ENCODE results near the gene MTNR1A. TPM values are rescaled to one million over a fixed set of nuclear protein-coding genes. Genes with fewer than 3 reads are reported as not detected.

Gene MTNR1A
- total RNA-seq (not detected in 2 replicates), polyA plus RNA-seq (not detected in 2 replicates), polyA minus RNA-seq (not detected in 2 replicates), Bru-seq, nascent RNA (not detected), BruChase-seq, experiment 1, labeled RNA remaining after a 6-hour chase (not detected), BruChase-seq, experiment 2, labeled RNA remaining after a 2-hour chase (not detected)
- not detected in 2 replicates for polyA plus RNA-seq (2011; cell fraction: cytosol; rRNA removed)
- polyA plus RNA-seq (2011; cell fraction: nucleus; rRNA removed), result not detected in 2 replicates
- polyA plus RNA-seq (2012), result not detected in 2 replicates
- polyA minus RNA-seq (2011; cell fraction: cytosol; rRNA and poly(A)+ RNA removed), result not detected
- not detected in 2 replicates for polyA minus RNA-seq (2011; cell fraction: nucleus; rRNA and poly(A)+ RNA removed)
- long read RNA-seq, result 0 reads

DNA sequence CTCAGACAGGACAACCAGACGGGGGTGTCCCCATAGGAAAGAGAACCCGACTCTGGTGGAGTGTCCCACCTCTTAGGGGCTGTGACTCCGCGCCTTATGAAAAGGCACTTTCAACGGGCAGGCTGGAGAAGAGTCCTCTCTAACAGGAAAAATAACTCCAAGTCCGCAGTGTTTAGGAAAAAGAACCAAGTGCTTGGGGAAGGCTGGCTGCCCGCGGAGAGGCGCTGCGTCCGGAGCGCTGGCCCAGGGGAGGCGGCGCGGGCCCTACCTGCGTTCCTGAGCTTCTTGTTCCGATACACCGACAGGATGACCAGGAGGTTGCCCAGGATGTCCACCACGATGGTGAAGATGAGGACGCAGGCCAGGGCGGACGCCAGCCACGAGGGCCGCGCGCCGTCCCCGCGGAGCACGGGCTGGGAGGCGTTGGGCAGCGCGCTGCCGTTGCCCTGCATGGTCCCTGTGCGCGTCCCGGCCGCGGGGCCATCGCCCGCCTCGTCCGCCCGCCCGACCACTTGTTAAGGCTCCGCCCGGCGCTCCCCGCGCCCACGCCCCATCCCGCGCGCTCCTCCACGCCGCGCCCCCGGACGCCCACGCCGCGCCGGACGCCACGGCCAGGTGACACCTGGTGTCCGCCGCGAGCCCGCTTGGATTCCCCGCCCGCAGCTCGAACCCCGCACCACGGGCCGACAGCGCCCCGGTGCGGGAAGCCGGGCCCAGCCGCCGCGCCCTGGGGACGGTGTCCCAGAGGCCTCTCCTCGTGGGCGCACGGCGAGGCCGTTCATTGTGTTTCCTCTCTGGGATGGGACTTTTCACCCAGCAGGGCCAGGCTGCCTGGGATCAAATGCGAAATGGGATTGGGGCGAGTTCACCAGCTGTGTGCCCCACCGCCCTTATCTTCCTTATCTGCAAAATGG lies at the start of gene MTNR1A:
TSS of gene MTNR1A (minus strand) at position 654 of the 914 bp plus-strand sequence. CDS start at position 452, 202 bp downstream.
- CTCF ChIA-PET, result no interaction called here
- no peaks in the 10 kb centered on the region for H3K27me3 ChIP-seq (ENCODE audit: control insufficient read depth in 2 of 2, insufficient read depth in 2 of 2, low read length in 2 of 2)
- H3K36me3 ChIP-seq (ENCODE audit: control insufficient read depth in 2 of 2, extremely low read depth in 1 of 2, insufficient read depth in 2 of 2, low read length in 2 of 2), result no peaks in the 10 kb centered on the region

More for the DNA sequence above, at the start of gene MTNR1A:
- no peaks in the 10 kb centered on the region for H3K9me3 ChIP-seq (replicated peaks; ENCODE audit: control insufficient read depth, insufficient read depth, low read length)
- POLR2A ChIA-PET, result no interaction called here
- H2AFZ ChIP-seq (ENCODE audit: low read depth, low read length), result no peak within 1 kb of the TSS
- no peaks in the 10 kb centered on the region for H4K20me1 ChIP-seq (replicated peaks; ENCODE audit: control insufficient read depth, extremely low read depth, insufficient read depth, low read length)
- intact Hi-C loops (cut with micrococcal nuclease), result no loop called here
- no peak within 1 kb of the TSS for H3K9ac ChIP-seq (replicated peaks; ENCODE audit: extremely low read depth, insufficient read depth, low read length)
- no peak within 1 kb of the TSS for H3K4me3 ChIP-seq (replicated peaks in 1 of 3; ENCODE audit: insufficient read depth in 1 of 3, low read depth in 1 of 3, low read length in 3 of 3)
- no peak within 1 kb of the TSS for H3K27ac ChIP-seq (ENCODE audit: insufficient read depth, low read depth, low read length)
- dilution Hi-C loops (cut with MboI; ENCODE audit: extremely low pct_ligation_motif_present, low sequenced_read_pairs), result no loop called here
- DNase-seq (ENCODE audit: low read depth, low spot score) (no peak), FAIRE-seq (no peak)
- H3K9me1 ChIP-seq (replicated peaks; ENCODE audit: control insufficient read depth, extremely low read depth, insufficient read depth, low read length), result no peaks in the 10 kb centered on the region
- TF ChIP-seq, protein P1, sequence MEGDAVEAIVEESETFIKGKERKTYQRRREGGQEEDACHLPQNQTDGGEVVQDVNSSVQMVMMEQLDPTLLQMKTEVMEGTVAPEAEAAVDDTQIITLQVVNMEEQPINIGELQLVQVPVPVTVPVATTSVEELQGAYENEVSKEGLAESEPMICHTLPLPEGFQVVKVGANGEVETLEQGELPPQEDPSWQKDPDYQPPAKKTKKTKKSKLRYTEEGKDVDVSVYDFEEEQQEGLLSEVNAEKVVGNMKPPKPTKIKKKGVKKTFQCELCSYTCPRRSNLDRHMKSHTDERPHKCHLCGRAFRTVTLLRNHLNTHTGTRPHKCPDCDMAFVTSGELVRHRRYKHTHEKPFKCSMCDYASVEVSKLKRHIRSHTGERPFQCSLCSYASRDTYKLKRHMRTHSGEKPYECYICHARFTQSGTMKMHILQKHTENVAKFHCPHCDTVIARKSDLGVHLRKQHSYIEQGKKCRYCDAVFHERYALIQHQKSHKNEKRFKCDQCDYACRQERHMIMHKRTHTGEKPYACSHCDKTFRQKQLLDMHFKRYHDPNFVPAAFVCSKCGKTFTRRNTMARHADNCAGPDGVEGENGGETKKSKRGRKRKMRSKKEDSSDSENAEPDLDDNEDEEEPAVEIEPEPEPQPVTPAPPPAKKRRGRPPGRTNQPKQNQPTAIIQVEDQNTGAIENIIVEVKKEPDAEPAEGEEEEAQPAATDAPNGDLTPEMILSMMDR (IDR thresholded peaks at IDR 0.05; ENCODE audit: extremely low read depth in 1 of 2, insufficient read depth in 1 of 2, low read depth in 1 of 2, low read length in 2 of 2), result no peak
- no peak for TF ChIP-seq GATA2 (IDR thresholded peaks at IDR 0.05; ENCODE audit: insufficient read depth, insufficient read length, low read depth, low read length)
- no peak for TF ChIP-seq MYC (IDR thresholded peaks at IDR 0.05; ENCODE audit: low read depth, low read length)
- no peak for TF ChIP-seq POLR2A (IDR thresholded peaks at IDR 0.05; ENCODE audit: low read depth, low read length)
- TF ChIP-seq FOS (IDR thresholded peaks at IDR 0.05; ENCODE audit: borderline replicate concordance, insufficient read depth, low read length), result no peak
- TF ChIP-seq JUN (IDR thresholded peaks at IDR 0.05; ENCODE audit: borderline replicate concordance, insufficient read depth, insufficient read length, low read depth), result no peak
- TF ChIP-seq MAX (IDR thresholded peaks at IDR 0.05; ENCODE audit: insufficient read depth, insufficient read length), result no peak
- TF ChIP-seq EZH2 (IDR thresholded peaks at IDR 0.05; ENCODE audit: borderline replicate concordance, low read depth, low read length, severe bottlenecking), result no peak
- no peak for TF ChIP-seq POLR2AphosphoS5 (IDR thresholded peaks at IDR 0.05; ENCODE audit: insufficient read depth, low read depth, low read length)
- H3K4me1 ChIP-seq (ENCODE audit: control insufficient read depth, extremely low read depth, insufficient read depth, low read length), result no peaks in the 10 kb centered on the region
- H3K79me2 ChIP-seq (ENCODE audit: control insufficient read depth, insufficient read depth, low read length), result no peaks in the 10 kb centered on the region
- no peak within 1 kb of the TSS for H3K4me2 ChIP-seq (ENCODE audit: insufficient read depth, low read length)
- BruUV-seq (replicated peaks), result no TSS peak

Measured in endothelial cell of umbilical vein (primary cell).